GM12872 (cell line): ENCODE data around the gene GJB4.

Experiments used
- TF ChIP-seq, protein P1 (sequence below): IDR thresholded peaks from 3 replicates; pipeline ENCODE4 v1.5.1; 2011; ENCODE audit warnings: low read depth, mild to moderate bottlenecking, low read length, moderate library complexity; ENCODE audit not compliant: insufficient read depth

GJB4 gene

DNA sequence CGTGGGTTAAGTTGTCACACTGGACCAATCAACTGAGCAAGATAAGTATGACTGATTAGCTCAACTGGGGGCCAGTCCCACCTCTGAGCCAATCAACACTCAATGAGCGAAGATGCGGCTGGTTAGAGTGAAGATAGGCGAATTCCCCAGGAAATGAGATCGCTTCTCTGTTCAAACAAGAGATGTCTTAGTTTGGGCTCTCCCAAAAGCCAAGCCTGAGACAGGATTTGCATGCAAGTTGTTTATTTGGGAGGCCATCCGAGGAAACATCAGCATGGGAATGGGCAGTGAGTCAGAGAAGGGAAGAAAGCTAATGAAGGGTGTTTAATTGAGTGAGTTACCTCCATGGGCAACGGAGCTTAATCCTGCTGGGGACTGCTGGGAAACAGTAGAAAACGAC lies 9.5 kb upstream of the GJB4 start:
- TF ChIP-seq, protein P1, sequence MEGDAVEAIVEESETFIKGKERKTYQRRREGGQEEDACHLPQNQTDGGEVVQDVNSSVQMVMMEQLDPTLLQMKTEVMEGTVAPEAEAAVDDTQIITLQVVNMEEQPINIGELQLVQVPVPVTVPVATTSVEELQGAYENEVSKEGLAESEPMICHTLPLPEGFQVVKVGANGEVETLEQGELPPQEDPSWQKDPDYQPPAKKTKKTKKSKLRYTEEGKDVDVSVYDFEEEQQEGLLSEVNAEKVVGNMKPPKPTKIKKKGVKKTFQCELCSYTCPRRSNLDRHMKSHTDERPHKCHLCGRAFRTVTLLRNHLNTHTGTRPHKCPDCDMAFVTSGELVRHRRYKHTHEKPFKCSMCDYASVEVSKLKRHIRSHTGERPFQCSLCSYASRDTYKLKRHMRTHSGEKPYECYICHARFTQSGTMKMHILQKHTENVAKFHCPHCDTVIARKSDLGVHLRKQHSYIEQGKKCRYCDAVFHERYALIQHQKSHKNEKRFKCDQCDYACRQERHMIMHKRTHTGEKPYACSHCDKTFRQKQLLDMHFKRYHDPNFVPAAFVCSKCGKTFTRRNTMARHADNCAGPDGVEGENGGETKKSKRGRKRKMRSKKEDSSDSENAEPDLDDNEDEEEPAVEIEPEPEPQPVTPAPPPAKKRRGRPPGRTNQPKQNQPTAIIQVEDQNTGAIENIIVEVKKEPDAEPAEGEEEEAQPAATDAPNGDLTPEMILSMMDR, result no peak

DNA sequence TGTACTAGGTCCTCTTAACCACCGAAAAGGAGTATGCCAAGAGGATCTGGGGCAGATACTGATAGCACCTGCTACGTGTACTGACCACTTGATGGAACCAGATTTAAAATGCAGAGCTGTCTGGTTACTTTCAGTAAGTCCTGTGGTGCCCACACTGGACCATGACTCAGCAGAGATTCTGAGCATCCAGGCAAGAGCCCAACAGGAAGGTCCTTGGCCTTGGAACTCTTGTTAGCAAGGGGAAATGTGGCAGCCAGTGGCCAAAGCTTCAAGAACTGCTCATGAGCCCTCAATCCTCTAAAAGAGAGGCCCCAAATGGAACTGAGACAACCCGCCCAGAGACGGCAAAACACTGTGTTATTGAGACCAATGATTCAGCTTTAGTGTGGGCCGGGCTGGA lies 8.9 kb upstream of the GJB4 start:
- TF ChIP-seq, protein P1, result no peak

DNA sequence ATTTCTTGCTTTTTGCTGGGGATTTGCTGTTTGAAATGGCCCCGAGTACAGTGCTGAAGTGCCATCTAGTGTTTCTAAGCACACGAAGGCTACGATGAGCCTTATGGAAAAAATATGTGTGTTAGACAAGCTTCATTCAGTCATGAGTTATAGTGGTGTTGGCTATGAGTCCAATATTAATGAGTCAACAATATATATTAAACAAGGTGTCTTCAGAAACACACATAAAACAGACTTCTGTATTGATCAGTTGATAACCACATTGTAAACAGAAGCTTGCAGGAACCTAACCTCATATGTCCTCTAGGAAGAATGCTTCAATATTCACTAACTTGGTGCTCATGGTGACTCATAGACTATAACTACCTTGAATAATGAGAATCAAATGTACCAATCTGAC lies 6.4 kb upstream of the GJB4 start:
- TF ChIP-seq, protein P1, result no peak

DNA sequence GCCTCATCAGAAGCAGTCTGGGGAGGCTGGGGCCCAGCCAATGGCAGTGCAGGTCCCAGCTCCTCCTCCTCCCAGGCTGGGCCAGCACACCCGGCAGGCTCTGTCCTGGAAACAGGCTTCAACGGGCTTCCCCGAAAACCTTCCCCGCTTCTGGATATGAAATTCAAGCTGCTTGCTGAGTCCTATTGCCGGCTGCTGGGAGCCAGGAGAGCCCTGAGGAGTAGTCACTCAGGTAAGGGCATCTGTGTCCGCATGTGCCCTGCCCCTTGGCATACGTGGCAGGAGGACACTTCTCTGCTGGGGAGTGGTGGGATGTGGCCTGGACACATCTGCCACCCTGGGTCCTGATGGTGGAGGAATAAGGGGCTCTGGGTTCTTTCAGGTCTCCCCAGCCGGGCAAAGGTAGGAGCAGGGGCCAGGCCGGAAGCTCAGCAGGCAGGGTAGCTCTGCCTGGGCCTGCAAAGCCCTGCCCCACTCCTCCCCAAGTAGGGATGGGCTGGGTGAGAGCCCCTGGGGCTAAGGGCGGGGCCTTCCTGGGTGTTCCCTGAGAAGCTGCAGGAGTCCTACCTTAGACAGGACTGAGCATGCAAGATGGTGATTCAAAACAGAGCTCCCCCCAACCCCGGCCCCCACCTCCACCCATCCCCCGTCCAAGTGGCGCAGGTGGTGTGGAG lies 4.4 kb upstream of the GJB4 start, which contains the start of gene GJB5:
Gene GJB5 (plus strand): TSS at position 84 of the 674 bp plus-strand sequence. CDS start 2,284 bp downstream, outside the sequence.
- TF ChIP-seq, protein P1, result no peak

DNA sequence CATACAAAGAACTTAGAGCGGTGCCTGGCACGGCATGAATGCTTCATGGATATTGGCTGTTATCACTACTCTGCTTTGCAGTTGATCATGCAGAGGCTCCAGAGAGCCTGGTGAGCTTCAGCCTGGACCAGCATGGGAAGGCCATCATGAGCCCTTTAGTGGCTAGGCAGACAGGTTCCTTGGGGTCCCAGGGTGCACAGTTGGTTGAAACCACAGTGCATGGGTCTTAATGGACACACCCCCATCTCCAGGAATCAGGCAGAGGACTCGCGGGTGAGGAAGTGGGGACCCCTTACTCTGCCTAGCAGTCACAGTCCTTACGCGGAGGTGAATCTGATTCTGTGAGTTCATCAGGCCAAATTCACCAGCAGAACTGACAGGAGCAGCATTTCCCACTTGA lies 3.6 kb upstream of the GJB4 start:
- TF ChIP-seq, protein P1, result no peak

DNA sequence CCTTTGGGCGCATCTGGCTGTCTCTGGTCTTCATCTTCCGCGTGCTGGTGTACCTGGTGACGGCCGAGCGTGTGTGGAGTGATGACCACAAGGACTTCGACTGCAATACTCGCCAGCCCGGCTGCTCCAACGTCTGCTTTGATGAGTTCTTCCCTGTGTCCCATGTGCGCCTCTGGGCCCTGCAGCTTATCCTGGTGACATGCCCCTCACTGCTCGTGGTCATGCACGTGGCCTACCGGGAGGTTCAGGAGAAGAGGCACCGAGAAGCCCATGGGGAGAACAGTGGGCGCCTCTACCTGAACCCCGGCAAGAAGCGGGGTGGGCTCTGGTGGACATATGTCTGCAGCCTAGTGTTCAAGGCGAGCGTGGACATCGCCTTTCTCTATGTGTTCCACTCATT lies 2.2 kb upstream of the GJB4 start:
- TF ChIP-seq, protein P1, result no peak

DNA sequence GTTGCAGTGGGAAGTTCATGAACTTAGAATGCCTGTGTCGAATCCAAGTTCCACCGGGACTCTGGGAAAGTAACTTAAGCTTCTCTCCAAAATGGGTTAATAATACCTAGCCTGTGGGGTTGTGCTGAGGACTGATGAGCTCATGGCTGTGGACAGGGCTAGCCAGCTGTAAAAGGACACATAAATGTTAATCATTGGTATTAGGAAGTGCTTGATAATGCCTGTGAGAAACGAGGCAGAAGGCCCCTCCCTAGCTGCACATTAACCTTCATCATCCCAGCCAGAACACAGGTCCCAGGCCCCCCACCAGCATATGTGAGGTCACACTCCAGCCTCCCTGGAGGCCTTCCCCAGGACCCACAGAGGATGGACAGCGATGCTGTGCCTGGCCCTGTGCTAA lies 789 bp upstream of the GJB4 start:
- TF ChIP-seq, protein P1, result no peak
